HepG2 (cell line): ENCODE results near the gene FGF19. TPM values are rescaled to one million over a fixed set of nuclear protein-coding genes. Genes with fewer than 3 reads are reported as not detected.
A peak's percentile ranks its signal among the peaks of the same experiment; 100 is the strongest.

Experiments used
- AKAP8 ChIP-seq: sonication (generic); formaldehyde crosslinking; IDR thresholded peaks from 2 replicates; pipeline ENCODE4 v1.5.1; 2020; ENCODE audit warnings: mild to moderate bottlenecking, missing genetic modification reagents
- DNMT3B ChIP-seq: conservative IDR thresholded peaks from 2 replicates; pipeline ENCODE4 v1.6.1; 2016; ENCODE audit warnings: missing biosample characterization, control low read depth
- HMG20A ChIP-seq: IDR thresholded peaks from 2 replicates; pipeline ENCODE4 v1.6.1; 2016; ENCODE audit warnings: borderline replicate concordance
- PLRG1 ChIP-seq: fragments of 450-650 bp; conservative IDR thresholded peaks from 2 replicates; pipeline ENCODE4 v1.6.1; 2016
- POLR2A ChIP-seq, 2 experiments: IDR thresholded peaks; 2 replicates each; pipeline ENCODE4 v1.6.1; 2011; ENCODE audit warnings: low read depth in 2 of 2, low read length in 2 of 2, mild to moderate bottlenecking in 1 of 2, moderate library complexity in 1 of 2; ENCODE audit not compliant: insufficient read depth in 1 of 2
- RBAK ChIP-seq: sonication (generic); formaldehyde crosslinking; IDR thresholded peaks from 2 replicates; pipeline ENCODE4 v1.5.1; 2020; ENCODE audit warnings: mild to moderate bottlenecking, missing genetic modification reagents
- SIX4 ChIP-seq: sonication (generic); formaldehyde crosslinking; IDR thresholded peaks from 2 replicates; pipeline ENCODE4 v1.4.0; 2020; ENCODE audit warnings: missing genetic modification reagents
- SMC3 ChIP-seq: IDR thresholded peaks from 2 replicates; pipeline ENCODE4 v1.6.1; 2011; ENCODE audit warnings: low read length, improper control_type of control experiment
- SNAI1 ChIP-seq: sonication (generic); formaldehyde crosslinking; IDR thresholded peaks from 2 replicates; pipeline ENCODE4 v1.5.0; 2020; ENCODE audit warnings: mild to moderate bottlenecking, missing genetic modification reagents, borderline replicate concordance
- SRF ChIP-seq: IDR thresholded peaks from 2 replicates; pipeline ENCODE4 v1.6.1; 2011; ENCODE audit warnings: mild to moderate bottlenecking, low read depth, low read length, moderate library complexity
- YY1 ChIP-seq: IDR thresholded peaks from 2 replicates; pipeline ENCODE4 v1.6.1; 2011; ENCODE audit warnings: low read length, low read depth, moderate library complexity, mild to moderate bottlenecking; ENCODE audit not compliant: insufficient read depth, insufficient replicate concordance
- ZNF143 ChIP-seq: sonication (generic); formaldehyde crosslinking; IDR thresholded peaks from 2 replicates; pipeline ENCODE4 v1.4.0; 2020; ENCODE audit warnings: missing genetic modification reagents
- ZNF225 ChIP-seq: sonication (generic); formaldehyde crosslinking; IDR thresholded peaks from 2 replicates; pipeline ENCODE4 v1.4.0; 2020; ENCODE audit warnings: mild to moderate bottlenecking, missing genetic modification reagents
- ZNF614 ChIP-seq: IDR thresholded peaks from 2 replicates; pipeline ENCODE4 v1.6.1; 2018; ENCODE audit warnings: missing biosample characterization, missing genetic modification reagents, inconsistent platforms, borderline replicate concordance
- ZNF629 ChIP-seq: sonication (generic); formaldehyde crosslinking; conservative IDR thresholded peaks from 2 replicates; pipeline ENCODE4 v1.5.0; 2020; ENCODE audit warnings: missing genetic modification reagents
- ZNF672 ChIP-seq: sonication (generic); formaldehyde crosslinking; IDR thresholded peaks from 2 replicates; pipeline ENCODE4 v1.8.1; 2022; ENCODE audit warnings: missing genetic modification reagents
- polyA plus RNA-seq, 8 experiments: library from polyadenylated mRNA; depleted of rRNA in 3 of 8; stranded (reverse) in 7 of 8; unstranded in 1 of 8; fragments of >200 nt; fragmentation: Illumina TruSeq in 4 of 8; extraction: Trizol in 4 of 8; gene quantifications; 2 replicates each; pipeline versions ENCODE4 v1.2.1 to v1.2.3, GENCODE V29; 2011 to 2016; ENCODE audit warnings: low read depth in 4 of 8, missing spikeins in 1 of 8, mixed read lengths in 1 of 8; ENCODE audit not compliant: insufficient read depth in 1 of 8
- total RNA-seq, 5 experiments: library from RNA; depleted of rRNA; stranded (reverse); fragments of >200 nt; fragmentation: Illumina TruSeq; extraction: Trizol; gene quantifications; 2 replicates each; pipeline ENCODE4 v1.2.3, GENCODE V29; 2016; ENCODE audit warnings: low read depth in 1 of 5
- TF ChIP-seq, protein P1 (sequence below): sonication (generic); formaldehyde crosslinking; IDR thresholded peaks from 2 replicates; pipeline ENCODE4 v1.5.1; 2020; ENCODE audit warnings: mild to moderate bottlenecking, missing genetic modification reagents, moderate library complexity
- TF ChIP-seq, protein P2 (sequence below): sonication (generic); formaldehyde crosslinking; IDR thresholded peaks from 2 replicates; pipeline ENCODE4 v1.8.1; 2023; ENCODE audit warnings: mild to moderate bottlenecking, inconsistent platforms, moderate library complexity, missing genetic modification reagents, borderline replicate concordance
- TF ChIP-seq, protein P3 (sequence below): sonication (generic); formaldehyde crosslinking; IDR thresholded peaks from 2 replicates; pipeline ENCODE4 v1.8.1; 2023; ENCODE audit warnings: mild to moderate bottlenecking, moderate library complexity, missing genetic modification reagents
- TF ChIP-seq, protein P4 (sequence below): sonication (generic); formaldehyde crosslinking; IDR thresholded peaks from 2 replicates; pipeline ENCODE4 v1.4.0; 2020; ENCODE audit warnings: mild to moderate bottlenecking, low read depth, missing genetic modification reagents
- TF ChIP-seq, protein P5 (sequence below): sonication (generic); formaldehyde crosslinking; IDR thresholded peaks from 2 replicates; pipeline ENCODE4 v1.8.1; 2022; ENCODE audit warnings: low read depth, mild to moderate bottlenecking, missing genetic modification reagents
- TF ChIP-seq, protein P6 (sequence below): sonication (generic); formaldehyde crosslinking; IDR thresholded peaks from 2 replicates; pipeline ENCODE4 v1.4.0; 2020; ENCODE audit warnings: mild to moderate bottlenecking, missing genetic modification reagents

The FGF19 gene
- total and polyA plus RNA-seq, 2 of the 13 experiments (the other 11 are each of a cell fraction or from before 2014, with no cell fraction given): 0.07 TPM; not detected in 1

DNA sequence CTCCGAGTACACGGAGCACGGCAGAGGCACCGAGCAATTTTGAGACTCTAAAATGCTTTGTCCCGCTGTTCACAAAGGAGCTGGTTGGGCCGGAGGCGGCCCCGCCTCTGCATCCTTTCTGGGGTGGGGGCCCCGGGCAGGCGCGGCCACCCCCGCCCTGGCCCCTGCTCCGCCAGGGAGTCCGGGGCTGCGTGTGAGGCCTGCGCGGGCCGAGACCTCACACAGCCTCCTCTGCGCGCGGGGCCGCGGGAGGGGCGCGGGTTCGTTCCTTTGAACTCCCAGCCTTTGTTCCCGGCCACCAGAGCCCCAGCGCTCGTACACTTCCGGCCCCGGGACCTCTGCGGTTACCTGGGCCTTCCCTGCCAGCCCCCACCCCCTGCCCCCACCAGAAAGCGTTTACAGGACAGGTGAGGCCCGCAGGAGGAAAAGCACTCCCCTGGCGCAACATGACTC lies 1.6 kb downstream of the FGF19 start (continued):
- TF ChIP-seq, protein P1, sequence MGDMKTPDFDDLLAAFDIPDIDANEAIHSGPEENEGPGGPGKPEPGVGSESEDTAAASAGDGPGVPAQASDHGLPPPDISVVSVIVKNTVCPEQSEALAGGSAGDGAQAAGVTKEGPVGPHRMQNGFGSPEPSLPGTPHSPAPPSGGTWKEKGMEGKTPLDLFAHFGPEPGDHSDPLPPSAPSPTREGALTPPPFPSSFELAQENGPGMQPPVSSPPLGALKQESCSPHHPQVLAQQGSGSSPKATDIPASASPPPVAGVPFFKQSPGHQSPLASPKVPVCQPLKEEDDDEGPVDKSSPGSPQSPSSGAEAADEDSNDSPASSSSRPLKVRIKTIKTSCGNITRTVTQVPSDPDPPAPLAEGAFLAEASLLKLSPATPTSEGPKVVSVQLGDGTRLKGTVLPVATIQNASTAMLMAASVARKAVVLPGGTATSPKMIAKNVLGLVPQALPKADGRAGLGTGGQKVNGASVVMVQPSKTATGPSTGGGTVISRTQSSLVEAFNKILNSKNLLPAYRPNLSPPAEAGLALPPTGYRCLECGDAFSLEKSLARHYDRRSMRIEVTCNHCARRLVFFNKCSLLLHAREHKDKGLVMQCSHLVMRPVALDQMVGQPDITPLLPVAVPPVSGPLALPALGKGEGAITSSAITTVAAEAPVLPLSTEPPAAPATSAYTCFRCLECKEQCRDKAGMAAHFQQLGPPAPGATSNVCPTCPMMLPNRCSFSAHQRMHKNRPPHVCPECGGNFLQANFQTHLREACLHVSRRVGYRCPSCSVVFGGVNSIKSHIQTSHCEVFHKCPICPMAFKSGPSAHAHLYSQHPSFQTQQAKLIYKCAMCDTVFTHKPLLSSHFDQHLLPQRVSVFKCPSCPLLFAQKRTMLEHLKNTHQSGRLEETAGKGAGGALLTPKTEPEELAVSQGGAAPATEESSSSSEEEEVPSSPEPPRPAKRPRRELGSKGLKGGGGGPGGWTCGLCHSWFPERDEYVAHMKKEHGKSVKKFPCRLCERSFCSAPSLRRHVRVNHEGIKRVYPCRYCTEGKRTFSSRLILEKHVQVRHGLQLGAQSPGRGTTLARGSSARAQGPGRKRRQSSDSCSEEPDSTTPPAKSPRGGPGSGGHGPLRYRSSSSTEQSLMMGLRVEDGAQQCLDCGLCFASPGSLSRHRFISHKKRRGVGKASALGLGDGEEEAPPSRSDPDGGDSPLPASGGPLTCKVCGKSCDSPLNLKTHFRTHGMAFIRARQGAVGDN (CRISPR knock-in tag): peak; percentile 80
- TF ChIP-seq RBAK (CRISPR knock-in tag) (no peak), AKAP8 (CRISPR knock-in tag) (no peak), PLRG1 (no peak), ZNF225 (no peak), SIX4 (0 out of 2 replicates have a peak, but pooled peaks have one; percentile 12), ZNF143 (CRISPR knock-in tag) (no peak), HMG20A (peak; percentile 76), ZNF614 (CRISPR knock-in tag) (no peak), YY1 (no peak), ZNF672 (CRISPR knock-in tag) (no peak), SRF (no peak), SMC3 (no peak), ZNF629 (CRISPR knock-in tag) (no peak), SNAI1 (CRISPR knock-in tag) (no peak), DNMT3B (no peak), POLR2A (IDR thresholded peaks at IDR 0.05; ENCODE audit: insufficient read depth in 1 of 2, low read depth in 2 of 2, low read length in 2 of 2) (no peak)
- TF ChIP-seq, protein P2, sequence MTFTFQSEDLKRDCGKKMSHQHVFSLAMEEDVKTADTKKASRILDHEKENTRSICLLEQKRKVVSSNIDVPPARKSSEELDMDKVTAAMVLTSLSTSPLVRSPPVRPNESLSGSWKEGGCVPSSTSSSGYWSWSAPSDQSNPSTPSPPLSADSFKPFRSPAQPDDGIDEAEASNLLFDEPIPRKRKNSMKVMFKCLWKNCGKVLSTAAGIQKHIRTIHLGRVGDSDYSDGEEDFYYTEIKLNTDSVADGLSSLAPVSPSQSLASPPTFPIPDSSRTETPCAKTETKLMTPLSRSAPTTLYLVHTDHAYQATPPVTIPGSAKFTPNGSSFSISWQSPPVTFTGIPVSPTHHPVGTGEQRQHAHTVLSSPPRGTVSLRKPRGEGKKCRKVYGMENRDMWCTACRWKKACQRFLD (CRISPR knock-in tag): no peak
- TF ChIP-seq, protein P3, sequence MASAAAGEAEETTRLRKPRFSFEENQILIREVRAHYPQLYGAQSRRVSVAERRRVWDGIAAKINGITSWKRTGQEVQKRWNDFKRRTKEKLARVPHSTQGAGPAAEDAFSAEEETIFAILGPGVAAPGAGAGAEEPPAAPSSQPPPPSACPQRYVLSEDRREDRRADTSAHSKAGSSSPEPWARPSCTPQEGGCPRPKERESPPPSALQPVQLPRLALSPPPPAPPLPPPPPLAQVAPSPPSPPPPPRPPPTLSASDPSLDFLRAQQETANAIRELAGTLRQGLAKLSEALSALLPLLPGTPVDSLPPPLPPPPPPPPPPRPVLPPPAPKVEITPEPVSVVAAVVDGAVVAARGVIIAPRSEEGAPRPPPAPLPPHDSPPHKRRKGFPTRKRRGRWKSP (CRISPR knock-in tag): 0 out of 2 replicates have a peak, but pooled peaks have one; percentile 39
- TF ChIP-seq, protein P4, sequence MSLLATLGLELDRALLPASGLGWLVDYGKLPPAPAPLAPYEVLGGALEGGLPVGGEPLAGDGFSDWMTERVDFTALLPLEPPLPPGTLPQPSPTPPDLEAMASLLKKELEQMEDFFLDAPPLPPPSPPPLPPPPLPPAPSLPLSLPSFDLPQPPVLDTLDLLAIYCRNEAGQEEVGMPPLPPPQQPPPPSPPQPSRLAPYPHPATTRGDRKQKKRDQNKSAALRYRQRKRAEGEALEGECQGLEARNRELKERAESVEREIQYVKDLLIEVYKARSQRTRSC: no peak
- TF ChIP-seq, protein P5, sequence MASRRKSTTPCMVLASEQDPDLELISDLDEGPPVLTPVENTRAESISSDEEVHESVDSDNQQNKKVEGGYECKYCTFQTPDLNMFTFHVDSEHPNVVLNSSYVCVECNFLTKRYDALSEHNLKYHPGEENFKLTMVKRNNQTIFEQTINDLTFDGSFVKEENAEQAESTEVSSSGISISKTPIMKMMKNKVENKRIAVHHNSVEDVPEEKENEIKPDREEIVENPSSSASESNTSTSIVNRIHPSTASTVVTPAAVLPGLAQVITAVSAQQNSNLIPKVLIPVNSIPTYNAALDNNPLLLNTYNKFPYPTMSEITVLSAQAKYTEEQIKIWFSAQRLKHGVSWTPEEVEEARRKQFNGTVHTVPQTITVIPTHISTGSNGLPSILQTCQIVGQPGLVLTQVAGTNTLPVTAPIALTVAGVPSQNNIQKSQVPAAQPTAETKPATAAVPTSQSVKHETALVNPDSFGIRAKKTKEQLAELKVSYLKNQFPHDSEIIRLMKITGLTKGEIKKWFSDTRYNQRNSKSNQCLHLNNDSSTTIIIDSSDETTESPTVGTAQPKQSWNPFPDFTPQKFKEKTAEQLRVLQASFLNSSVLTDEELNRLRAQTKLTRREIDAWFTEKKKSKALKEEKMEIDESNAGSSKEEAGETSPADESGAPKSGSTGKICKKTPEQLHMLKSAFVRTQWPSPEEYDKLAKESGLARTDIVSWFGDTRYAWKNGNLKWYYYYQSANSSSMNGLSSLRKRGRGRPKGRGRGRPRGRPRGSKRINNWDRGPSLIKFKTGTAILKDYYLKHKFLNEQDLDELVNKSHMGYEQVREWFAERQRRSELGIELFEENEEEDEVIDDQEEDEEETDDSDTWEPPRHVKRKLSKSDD (CRISPR knock-in tag): no peak
- TF ChIP-seq, protein P6, sequence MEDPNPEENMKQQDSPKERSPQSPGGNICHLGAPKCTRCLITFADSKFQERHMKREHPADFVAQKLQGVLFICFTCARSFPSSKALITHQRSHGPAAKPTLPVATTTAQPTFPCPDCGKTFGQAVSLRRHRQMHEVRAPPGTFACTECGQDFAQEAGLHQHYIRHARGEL (CRISPR knock-in tag): no peak
